ENCODE results near the gene BAG5. TPM values are rescaled to one million over a fixed set of nuclear protein-coding genes. Genes with fewer than 3 reads are reported as not detected.

Gene BAG5
- total and polyA plus RNA-seq, 7 experiments from 2014 or later = 29.9 to 51.7 (median 36.8) TPM

- Histone ChIP-seq H3K4me3 (ENCODE audit: low read length) (no peak overlapping the region), H3K27me3 (ENCODE audit: control insufficient read depth in 2 of 2, insufficient read depth in 2 of 2, low read length in 2 of 2) (no peaks in the 10 kb centered on the region), H3K9me3 (ENCODE audit: control insufficient read depth in 2 of 3, low read length in 3 of 3) (no peaks in the 10 kb centered on the region), H3K27ac (ENCODE audit: low read depth, low read length) (no peak overlapping the region), H3K36me3 (ENCODE audit: control insufficient read depth in 2 of 3, insufficient read depth in 3 of 3, low read length in 3 of 3) (peaks cover 9 to 46% (median 12%) of the 10 kb centered on the region in 3 experiments), H3K4me1 (ENCODE audit: control insufficient read depth in 2 of 2, insufficient read depth in 2 of 2, low read length in 2 of 2) (no peaks in the 10 kb centered on the region)
- Mint-ChIP-seq H3K27me3 (no peaks in the 10 kb centered on the region), H3K4me3 (no peak overlapping the region), H3K9me3 (no peaks in the 10 kb centered on the region), H3K4me1 (peaks cover 0 to 9% (median 2%) of the 10 kb centered on the region in 7 donors), H3K36me3 (peaks cover 3 to 33% (median 11%) of the 10 kb centered on the region in 5 donors), H3K27ac (peak overlapping the region in 2 of 9 donors; percentile 22 to 47)
- no peak for ATAC-seq
- intact Hi-C loops (cut with micrococcal nuclease) = no loop called here
- POLR2A ChIA-PET = no interaction called here
- no peak for DNase-seq
- CTCF ChIA-PET = no interaction called here
Measured at GRCh38 chr14:103507751-103508150, 54.7 kb downstream of the BAG5 start.

Other genes with a start within 250 kb of the BAG5 start
- gene EIF5, start 228.4 kb downstream of the BAG5 start, total RNA-seq = 100 to 1,000 TPM; 182 to 716 (median 322) TPM
- 100 to 1,000 TPM; 280 to 447 TPM for gene EIF5, start 228.4 kb downstream of the BAG5 start, polyA plus RNA-seq
- gene MARK3, start 177.2 kb downstream of the BAG5 start, total RNA-seq = 100 to 1,000 TPM in 4 of 5 experiments, 10 to 100 TPM in 1; 86.9 to 133 (median 116) TPM
- gene MARK3, start 177.2 kb downstream of the BAG5 start, polyA plus RNA-seq = 10 to 100 TPM; 28.2 to 47.3 TPM
- gene CKB, start 39.8 kb downstream of the BAG5 start, total RNA-seq = 10 to 100 TPM in 1 of 5 experiments, 1 to 10 TPM in 4; 1.4 to 19.8 (median 2.5) TPM
- gene CKB, start 39.8 kb downstream of the BAG5 start, polyA plus RNA-seq = under 1 TPM in 1 of 2 donors, not detected in 1; 0.40 TPM
- gene TRMT61A, start 33.5 kb downstream of the BAG5 start, total RNA-seq = 10 to 100 TPM in 4 of 5 experiments, 1 to 10 TPM in 1; 9.8 to 15.1 (median 14.1) TPM
- 10 to 100 TPM in 1 of 2 donors, 1 to 10 TPM in 1; 6.3 to 12.2 TPM for gene TRMT61A, start 33.5 kb downstream of the BAG5 start, polyA plus RNA-seq
- 10 to 100 TPM; 13.6 to 26.3 (median 24.1) TPM for gene COA8, start 303 bp upstream of the BAG5 start, total RNA-seq
- 10 to 100 TPM; 36.7 to 51.3 TPM for gene COA8, start 303 bp upstream of the BAG5 start, polyA plus RNA-seq
- gene KLC1, start 66.6 kb upstream of the BAG5 start, total RNA-seq = 100 to 1,000 TPM; 150 to 268 (median 174) TPM
- 10 to 100 TPM; 65.5 to 75.8 TPM for gene KLC1, start 66.6 kb upstream of the BAG5 start, polyA plus RNA-seq
- 10 to 100 TPM in 4 of 5 experiments, 1 to 10 TPM in 1; 9.3 to 38.9 (median 15.9) TPM for gene XRCC3, start 152.8 kb upstream of the BAG5 start, total RNA-seq
- 1 to 10 TPM; 5.1 to 5.7 TPM for gene XRCC3, start 152.8 kb upstream of the BAG5 start, polyA plus RNA-seq
- gene ZFYVE21, start 153.2 kb upstream of the BAG5 start, total RNA-seq = 10 to 100 TPM in 4 of 5 experiments, 1 to 10 TPM in 1; 5.8 to 19.0 (median 16.8) TPM
- gene ZFYVE21, start 153.2 kb upstream of the BAG5 start, polyA plus RNA-seq = 10 to 100 TPM in 1 of 2 donors, 1 to 10 TPM in 1; 8.9 to 15.6 TPM